Astrocyte of the hippocampus (primary cell): ENCODE results near the gene EEIG2.
A peak's percentile ranks its signal among the peaks of the same experiment; 100 is the strongest.
"Not testable (repeated sequence)": the region's sequence is repeated elsewhere in the genome, so short reads cannot be mapped to it uniquely, and the experiment has no call there.

Source experiments
- DNase-seq: peaks from one replicate; pipeline ENCODE4 v3.0.0; 2011; ENCODE audit warnings: low read depth, low spot score

Gene EEIG2

DNA sequence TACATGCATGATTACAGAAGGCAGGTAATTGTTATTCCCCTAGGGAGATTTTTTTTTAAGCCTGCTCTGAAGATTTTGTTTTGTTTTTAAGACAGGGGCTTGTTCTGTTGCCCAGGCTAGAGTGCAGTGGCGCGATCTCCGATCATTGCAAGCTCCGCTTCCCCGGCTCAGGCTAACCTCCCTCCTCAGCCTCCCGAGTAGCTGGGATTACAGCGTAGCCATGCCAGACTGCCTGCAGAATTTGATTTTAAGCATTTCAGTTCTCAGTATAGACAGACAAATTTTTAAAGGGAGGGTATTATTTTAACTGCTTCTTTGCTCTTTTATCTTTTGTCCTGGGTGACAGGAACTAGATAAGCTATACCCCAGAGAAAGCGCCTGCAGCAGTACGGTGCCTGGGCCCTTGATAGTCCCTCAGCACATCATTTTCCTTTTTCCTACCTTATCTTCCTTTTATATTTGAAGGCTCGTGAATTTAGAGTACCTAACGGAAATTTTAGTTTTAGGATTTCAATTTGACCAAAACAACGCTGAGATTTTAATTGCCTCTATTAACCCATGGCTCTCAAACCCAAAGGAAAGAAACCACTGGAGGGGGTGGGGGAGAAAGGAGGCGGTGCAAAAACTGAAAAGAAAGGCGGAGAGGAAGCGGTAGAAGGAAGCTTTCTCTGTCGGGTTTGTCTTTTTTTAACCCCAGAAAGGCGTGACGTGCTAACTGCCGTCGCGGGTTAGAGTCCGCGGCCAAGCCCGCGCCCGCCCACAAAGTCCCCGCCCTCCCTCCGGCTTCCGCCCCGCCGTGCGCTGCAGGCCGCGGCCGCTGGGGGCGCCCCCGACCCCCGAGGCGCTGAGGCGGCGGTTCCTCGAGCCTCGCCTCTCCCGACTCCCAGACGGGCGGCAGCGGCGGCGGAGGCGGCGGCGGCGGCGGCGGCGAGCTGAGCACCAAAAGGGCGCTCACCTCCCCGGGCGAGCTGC lies at the start of gene EEIG2:
Gene EEIG2 (plus strand): TSS at position 886 of the 972 bp plus-strand sequence. CDS start 329 bp downstream, outside the sequence.
- DNase-seq: peak; percentile 95

DNA sequence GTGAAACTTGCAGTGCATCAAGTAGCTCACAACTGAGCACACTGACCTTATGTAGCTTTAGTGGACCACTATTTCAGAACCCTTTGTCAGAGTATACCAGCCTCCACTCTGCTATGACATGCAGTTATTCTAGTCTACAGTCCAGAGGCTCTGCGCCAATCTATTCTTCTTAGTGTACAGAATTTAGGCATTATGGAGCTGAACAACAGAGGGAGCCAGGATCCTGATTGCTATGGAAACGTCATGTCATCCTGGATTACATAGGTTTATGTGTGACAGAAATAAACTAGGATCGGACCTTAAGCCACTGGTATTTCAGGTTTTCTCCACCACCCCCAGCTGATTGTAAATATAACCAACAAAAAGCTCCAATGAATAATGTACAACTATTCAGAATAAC lies 48.1 kb upstream of the EEIG2 start:
- DNase-seq: no peak

DNA sequence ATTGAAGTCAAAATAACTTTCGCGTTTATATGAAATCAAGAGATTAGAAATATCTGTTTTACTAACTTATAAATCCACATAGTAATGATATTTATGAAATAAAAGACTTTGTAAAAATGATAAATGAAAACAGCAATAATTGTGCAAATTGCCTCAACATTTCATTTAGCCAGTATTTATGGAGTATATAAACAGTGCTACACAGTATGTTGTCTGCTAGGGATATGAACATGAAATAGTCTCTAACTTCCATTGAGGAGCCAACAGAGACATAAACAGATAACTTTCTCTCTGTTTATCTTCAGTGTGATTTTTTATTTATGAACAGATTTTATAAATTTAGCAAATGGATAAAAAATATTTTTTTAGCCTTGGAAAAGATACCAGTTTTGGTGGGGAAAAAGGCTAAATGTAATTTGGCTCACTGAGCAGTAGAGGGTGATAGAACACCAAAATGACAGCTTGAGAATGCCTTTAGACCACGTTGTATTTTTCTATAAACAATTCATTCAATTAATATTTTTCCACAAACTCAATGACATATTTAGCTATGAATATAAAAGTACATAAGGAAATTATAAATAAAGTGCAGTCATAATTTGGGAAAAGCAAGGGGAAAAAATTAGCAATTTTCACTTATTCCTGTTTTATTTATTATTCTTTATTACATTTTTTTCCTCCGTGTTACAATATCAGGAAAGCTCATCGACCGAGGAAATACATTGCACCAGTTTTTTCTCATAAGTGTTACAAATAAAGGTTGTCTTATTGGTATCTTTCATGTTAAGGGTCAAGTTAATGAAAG lies 47.5 kb upstream of the EEIG2 start:
- DNase-seq: peak; percentile 43

DNA sequence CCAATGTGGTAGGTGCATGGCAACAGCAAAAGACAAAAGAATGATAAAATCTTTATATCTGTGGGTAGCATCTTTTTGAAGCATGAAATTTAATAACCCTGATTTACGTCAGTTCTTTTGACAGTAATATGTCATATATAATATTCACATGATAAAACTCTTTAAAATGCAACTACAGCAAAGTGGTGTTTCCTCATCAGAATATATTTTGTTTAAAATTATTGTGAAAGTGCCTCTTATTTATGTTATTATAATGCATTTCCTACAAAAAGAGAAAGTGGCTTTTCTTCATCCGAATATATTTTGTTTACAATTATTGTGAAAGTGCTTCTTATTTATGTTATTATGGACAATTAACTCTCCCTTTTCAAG lies 46.9 kb upstream of the EEIG2 start:
- DNase-seq: no peak

DNA sequence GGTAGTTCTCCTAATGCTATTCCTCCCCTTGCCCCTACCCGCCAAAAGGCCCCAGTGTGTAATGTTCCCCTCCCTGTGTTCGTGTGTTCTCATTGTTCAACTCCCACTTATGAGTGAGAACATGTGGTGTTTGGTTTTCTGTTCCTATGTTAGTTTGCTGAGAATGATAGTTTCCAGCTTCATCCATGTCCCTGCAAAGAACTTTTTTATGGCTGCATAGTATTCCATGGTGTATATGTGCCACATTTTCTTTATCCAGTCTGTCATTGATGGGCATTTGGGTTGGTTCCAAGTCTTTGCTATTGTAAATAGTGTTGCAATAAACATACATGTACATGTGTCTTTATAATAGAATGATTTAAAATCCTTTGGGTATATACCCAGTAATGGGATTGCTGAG lies 46.0 kb upstream of the EEIG2 start:
- DNase-seq: not testable (repeated sequence)

DNA sequence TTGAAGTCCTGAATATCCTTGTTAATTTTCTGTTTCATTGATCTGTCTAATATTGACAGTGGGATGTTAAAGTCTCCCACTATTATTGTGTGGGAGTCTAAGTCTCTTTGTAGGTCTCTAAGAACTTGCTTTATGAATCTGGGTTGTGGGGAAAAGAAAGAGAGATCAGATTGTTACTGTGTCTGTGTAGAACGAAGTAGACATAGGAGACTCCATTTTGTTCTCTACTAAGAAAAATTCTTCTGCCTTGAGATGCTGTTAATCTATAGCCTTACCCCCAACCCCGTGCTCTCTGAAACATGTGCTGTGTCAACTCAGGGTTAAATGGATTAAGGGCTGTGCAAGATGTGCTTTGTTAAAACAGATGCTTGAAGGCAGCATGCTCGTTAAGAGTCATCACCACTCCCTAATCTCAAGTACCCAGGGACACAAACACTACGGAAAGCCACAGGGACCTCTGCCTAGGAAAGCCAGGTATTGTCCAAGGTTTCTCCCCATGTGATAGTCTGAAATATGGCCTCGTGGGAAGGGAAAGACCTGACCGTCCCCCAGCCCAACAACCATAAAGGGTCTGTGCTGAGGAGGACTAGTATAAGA lies 42.5 kb upstream of the EEIG2 start:
- not testable (repeated sequence) for DNase-seq

DNA sequence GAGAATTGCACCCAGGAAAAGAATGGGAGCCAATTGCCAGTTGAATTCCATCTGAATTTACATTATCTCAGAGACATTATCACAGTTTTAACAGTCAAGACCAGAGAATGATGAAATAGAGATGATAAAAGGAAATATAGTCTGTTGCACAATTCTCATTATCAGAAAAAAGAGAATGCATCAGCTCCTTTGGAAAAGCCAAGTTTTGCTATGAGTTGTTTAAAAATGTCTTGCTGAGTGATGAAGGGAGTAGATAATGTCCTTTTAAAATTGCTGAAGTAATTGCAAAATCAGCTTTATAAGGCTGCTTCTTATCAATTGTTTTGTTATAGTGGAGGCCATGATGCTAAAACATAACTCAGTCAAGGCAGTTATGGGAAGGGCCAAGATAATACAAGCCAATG lies 37.9 kb upstream of the EEIG2 start:
- DNase-seq: no peak

DNA sequence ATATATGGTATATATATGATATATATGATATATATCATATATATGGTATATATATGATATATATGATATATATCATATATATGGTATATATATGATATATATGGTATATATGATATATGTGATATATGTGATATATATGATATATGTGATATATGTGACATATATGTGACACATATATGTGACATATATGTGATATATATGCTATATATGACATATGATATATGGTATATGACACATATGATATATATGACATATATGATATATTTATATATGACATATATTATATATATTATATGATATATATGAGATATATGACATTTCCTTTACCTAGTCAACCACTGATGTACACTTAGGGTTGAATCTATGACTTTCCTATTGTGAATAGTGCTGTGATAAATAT lies 36.1 kb upstream of the EEIG2 start:
- no peak for DNase-seq

DNA sequence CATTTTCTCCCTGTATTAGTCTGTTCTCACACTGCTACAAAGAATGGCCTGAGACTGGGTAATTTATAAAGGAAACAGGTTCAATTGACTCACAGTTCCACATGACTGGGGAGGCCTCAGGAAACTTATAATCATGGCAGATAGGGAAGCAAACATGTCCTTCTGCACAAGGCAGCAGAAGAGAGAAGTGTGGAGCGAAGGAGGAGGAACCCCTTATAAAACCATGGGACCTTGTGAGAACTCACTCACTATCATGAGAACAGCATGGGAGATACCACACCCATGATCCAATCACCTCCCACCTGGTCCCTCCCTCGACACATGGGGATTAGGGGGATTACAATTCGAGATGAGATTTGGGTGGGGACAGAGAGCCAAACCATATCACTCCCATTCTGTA lies 35.2 kb upstream of the EEIG2 start:
- no peak for DNase-seq

DNA sequence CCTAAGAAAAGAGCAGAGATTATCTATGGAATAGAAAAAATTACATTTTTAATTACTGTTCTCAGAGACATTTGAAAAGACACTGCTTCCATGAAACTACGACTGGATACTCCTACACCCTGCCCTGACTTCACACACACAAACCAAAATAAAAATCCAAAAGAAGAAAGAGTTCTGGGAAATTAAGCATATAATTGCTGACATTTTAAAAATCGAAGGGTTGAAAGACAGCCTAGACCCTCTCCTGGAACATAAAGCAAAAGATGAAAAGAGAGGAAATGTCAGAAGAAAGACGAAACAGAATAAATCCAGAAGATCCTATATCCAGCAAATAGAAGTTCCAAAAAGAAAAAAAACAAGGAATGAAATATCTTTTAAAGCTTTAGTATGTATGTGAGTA lies 32.8 kb upstream of the EEIG2 start:
- no peak for DNase-seq

DNA sequence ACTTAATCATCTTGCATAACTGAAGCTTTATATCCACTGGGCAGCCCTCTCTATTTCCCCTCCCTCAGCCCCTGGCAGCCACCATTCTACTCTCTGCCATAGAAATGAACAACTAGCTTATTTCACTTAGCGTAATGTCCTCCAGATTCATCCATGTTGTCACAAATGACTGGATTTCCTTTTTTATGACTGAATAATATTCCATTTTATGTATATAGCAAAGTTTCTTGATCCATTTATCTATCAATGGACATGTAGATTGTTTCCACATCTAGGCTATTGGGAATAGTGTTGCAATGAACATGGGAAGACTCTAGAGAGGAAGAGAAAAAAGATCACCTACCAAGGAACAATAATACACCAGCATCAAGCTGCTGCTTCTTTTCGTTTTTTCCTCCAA lies 32.1 kb upstream of the EEIG2 start:
- DNase-seq: no peak

DNA sequence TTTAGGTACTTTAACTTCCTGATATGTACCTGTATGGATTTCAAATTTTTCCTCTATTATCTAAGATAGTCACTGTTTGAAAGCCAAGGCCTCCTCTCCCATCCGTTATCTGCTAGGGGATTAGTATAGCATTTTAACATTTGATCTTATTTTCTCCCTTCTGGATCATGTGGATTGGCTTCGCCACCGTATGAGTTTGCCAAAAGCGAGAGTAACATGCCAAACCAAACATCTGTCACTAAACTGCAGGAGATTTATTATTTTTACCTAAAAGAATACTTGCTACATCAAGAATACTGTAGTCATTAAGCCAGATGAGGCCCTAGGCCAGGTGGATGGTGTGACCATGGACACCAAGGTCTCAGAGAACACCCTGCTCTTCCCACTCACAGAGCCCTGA lies 28.5 kb upstream of the EEIG2 start:
- DNase-seq: peak; percentile 7

DNA sequence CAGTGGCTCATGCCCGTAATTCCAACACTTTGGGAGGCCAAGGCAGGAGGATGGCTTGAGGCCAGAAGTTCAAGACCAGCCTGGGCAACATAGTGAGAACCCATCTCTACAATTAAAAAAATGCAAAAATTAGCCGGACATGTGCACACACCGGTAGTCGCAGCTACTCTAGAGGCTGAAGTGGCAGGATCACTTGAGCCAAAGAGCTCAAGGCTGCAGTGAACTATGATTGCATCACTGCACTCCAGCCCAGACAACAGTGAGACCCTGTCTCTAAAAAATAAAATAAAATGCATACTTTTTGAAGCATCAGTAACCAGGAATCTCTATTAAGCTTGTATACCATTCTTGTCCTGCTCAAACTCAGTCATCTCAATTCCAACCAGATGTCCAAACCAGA lies 27.2 kb upstream of the EEIG2 start:
- no peak for DNase-seq

DNA sequence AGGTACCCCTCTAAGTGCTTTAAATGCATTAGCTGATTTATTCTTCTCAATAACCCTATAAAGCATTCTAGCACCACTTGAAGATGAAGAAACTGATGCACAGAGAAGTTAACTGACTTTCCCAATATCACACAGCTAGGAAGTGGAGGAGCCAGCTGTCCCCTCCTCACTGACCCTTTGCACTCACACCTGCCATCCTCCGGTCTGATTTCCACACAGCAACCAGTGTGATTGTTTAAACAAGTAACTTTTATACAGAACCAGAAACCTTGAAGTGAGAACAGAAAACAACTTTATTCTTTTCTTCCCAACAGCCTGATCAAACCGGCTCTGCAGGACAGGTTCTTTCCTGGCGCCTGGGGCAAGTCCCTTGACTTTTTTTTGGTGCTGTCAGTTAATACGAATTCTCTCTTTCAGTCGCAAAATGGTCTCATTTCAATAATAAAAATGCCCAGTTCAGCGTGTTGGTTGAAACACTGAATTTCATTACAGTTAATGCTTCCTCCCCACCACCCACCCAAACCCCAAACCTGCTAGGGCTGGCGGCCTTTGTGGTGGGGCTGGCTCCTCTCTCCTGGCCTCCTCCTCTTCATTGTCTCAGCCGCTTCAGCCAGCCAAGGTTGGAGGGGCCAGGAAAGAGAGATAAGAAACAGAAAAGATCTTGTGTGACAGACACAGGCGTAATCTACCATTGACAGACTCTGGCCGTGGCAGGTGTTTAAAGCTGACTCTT lies 26.4 kb upstream of the EEIG2 start:
- DNase-seq: no peak

DNA sequence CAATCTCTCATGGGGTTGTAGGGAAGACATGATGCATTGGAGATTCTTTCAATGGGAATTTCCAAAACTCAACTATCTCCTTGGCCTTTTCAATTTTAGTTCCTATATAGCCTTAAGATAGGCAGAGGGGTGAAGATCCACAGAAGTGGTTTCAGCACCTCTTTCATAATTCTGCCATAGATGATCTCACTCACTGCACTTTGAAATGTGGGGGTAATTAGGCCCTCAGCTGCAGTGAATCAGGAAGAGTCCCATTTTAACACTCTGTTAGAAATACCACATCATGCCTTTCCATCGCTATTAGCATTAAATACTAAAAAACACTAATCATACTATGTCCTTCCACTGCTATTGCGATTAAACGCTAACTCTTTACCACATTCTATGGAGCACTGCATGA lies 25.1 kb upstream of the EEIG2 start:
- DNase-seq: no peak

DNA sequence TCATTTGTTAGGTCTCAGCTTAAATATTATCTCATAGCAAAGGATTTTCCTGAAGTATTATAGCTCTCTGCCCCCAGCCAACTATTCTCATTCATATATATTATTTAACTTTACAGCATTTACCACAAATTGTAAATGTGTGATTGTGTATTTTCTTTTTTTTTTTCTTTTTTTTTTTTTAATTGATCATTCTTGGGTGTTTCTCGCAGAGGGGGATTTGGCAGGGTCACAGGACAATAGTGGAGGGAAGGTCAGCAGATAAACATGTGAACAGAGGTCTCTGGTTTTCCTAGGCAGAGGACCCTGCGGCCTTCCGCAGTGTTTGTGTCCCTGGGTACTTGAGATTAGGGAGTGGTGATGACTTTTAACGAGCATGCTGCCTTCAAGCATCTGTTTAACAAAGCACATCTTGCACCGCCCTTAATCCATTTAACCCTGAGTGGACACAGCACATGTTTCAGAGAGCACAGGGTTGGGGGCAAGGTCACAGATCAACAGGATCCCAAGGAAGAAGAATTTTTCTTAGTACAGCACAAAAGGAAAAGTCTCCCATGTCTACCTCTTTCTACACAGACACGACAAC lies 24.5 kb upstream of the EEIG2 start:
- not testable (repeated sequence) for DNase-seq

DNA sequence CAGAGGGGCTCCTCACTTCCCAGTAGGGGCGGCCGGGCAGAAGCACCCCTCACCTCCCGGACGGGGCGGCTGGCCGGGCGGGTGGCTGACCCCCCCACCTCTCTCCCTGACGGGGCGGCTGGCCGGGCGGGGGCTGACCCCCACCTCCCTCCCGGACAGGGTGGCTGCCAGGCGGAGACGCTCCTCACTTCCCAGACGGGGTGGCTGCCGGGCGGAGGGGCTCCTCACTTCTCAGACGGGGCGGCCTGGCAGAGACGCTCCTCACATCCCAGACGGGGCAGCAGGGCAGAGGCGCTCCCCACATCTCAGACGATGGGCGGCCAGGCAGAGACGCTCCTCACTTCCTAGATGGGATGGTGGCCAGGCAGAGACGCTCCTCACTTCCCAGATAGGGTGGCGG lies 23.9 kb upstream of the EEIG2 start:
- DNase-seq: not testable (repeated sequence)

DNA sequence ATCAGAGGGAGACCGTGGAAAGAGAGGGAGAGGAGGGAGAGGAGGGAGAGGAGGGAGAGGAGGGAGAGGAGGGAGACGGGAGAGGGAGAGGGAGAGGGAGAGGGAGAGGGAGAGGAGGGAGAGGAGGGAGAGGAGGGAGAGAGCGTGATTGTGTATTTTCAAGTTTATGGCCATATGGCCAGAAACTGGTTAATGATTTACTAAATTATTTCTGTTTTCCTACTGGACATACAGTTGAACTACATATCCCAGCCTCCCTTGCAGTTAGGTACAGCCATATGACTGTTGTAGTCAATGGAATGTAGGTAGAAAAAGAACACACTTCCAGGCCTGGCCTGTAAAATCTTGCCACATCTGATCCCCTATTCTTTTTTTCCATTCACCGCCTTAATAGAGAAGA lies 23.1 kb upstream of the EEIG2 start:
- not testable (repeated sequence) for DNase-seq

DNA sequence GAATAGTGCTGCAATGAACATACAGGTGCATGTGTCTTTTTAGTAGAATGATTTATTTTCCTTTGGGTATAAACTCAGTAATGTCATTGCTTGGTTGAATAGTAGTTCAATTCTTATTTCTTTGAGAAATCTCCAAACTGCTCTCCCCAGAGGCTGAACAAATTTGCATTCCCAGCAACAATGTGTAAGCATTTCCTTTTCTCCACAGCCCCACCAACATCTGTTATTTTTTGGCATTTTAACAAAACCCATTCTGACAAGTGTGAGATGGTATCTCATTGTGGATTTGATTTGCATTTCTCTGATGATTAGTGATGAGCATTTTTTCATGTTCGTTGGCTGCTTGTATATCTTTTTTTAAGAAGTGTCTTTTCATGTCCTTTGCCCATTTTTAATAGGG lies 21.9 kb upstream of the EEIG2 start:
- no peak for DNase-seq

DNA sequence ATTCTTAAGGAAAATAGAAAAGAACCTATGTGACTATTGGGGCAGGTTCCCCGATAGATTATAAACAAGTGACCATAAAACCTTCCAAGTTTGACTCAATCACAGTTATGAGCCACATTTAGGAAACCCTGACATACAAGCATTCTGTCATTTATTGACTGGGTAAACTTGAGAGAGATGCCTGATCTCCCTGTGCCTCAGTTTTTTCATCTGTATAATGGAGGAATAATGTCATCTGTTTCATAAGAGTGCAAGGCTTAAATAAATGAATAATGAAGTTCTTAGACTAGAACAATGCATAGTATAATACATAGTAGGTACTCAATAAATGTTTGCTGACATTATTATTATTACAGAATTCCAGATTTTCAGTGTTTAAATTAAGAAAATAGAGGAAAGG lies 18.9 kb upstream of the EEIG2 start:
- no peak for DNase-seq

DNA sequence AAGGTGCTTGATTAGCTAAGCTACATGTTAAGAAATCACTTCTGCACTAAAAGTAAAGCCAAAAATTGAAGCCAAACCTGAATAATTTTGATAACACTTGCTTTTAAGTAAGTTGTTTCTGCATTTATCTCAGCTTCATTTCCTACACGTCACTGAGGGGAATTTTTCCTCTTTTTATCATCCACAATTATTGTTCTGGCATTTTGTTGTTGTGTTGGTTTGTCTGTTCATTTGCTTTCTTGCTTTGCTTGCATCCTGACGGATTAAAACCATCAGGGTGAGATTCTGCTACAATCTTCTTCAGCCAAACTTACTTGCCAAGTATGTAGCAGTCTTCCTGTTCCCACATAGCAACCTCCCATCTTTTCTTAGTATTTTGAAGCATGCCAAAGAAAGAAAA lies 18.0 kb upstream of the EEIG2 start:
- no peak for DNase-seq
